SIG-M5 treated with dmso at 0.1 percent for 504 hours (cell line): Measurements from ENCODE around the gene ZNF239.
"Not testable (repeated sequence)": the region's sequence is repeated elsewhere in the genome, so short reads cannot be mapped to it uniquely, and the experiment has no call there.

Experiments used
- DNase-seq: peaks from one replicate; lab custom pipeline; 2025; ENCODE audit not compliant: unreplicated experiment; lab: John Stamatoyannopoulos, UW

The ZNF239 gene

GRCh38 chr10:43574001-43574892 lies at the start of gene ZNF239:
Gene ZNF239, minus strand, starts transcription at chr10:43574616. Its CDS starts 16,537 bp downstream, at chr10:43558079.
- DNase-seq = peak; percentile 19

- no peak for DNase-seq
Observed at GRCh38 chr10:43623351-43623750, 48.9 kb upstream of the ZNF239 start.

- DNase-seq = no peak
Observed at GRCh38 chr10:43622038-43622437, 47.6 kb upstream of the ZNF239 start.

- no peak for DNase-seq
Observed at GRCh38 chr10:43619368-43619767, 45.0 kb upstream of the ZNF239 start.

- DNase-seq = no peak
Observed at GRCh38 chr10:43616697-43617370, 42.4 kb upstream of the ZNF239 start.

DNA sequence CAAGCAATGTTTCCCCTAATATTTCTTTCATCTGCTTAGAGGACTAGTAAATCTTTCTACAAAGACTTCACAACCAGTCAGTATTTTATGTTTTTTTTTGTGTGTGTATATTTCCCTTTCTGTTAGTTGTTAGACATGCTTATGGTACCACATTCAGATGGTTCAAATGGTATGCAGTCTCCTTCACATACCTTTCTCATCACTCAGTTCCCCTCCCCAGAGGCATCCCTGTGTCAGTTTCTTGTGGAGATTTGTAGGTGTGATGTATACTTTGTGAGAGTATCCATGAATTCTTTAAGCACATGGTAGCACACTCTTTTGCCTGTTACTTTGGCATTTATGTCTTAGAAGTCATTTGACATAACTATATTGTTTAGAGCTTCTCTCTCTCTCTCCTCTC lies 36.2 kb upstream of the ZNF239 start:
- DNase-seq = no peak

DNA sequence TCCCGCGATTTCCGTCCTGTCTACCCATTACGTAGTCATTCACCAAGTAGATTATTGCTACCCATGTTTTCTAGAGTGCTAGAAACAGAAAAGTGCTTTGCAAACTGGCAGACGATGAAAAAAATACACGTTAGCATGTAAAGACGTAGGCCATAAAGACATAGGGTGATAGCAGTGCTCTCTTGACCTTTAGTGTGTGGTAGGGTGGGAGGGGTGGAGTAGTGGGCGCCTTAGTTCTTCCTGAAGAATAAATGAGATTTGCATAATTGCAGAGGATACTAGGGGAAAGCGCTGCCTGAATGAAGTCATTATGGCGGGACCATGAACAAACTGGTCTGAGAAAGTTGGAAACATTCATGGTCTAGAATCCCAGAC lies 32.8 kb upstream of the ZNF239 start:
- DNase-seq = no peak

DNA sequence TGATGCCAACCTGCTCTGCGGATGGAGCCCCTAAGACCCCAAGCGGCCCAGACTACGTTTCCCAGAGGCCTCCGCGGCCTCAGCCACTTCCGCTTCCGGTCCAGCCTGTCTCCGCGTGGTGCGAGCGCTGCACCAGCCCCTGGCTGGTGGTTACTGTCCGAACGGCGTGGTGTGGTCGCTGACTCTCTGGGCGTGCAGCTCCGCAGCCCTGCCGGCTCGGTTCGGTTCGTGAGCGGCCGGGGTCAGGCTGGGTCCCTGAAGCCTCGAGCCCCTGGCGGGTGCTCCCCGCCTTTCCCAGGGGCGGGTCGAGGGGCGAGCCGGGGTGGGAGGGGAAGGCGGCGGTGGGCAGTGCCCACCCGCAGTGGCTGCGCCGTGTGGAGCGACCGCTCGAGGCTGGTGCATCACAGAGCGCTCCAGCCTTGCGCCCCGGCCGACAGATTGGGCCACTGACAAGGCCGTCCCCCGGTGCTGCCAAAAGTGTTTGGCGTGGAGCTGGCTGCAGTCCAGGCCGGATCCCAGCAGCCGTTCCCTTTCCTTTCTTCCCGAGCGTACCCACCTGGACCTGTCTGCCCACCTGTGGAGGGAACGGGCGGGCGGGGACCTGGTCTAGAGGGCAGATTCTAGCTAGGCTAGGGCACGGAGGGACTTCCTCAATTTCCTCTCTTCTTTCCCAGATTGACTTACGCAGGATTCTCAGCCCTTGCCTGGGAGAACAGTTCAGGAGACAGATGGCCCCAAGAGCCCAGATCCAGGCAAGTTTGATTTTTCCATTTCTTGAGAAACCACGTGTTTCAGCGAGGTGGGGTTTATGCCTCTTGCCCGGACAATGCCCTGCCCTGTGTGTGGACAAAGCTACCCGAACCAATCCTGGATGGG lies 32.1 kb upstream of the ZNF239 start, which contains the start of gene ZNF485:
Gene ZNF485, plus strand, starts transcription at position 116 of the 876 bp plus-strand sequence. Its CDS starts 613 bp downstream, at position 729.
- DNase-seq = peak; percentile 48

DNA sequence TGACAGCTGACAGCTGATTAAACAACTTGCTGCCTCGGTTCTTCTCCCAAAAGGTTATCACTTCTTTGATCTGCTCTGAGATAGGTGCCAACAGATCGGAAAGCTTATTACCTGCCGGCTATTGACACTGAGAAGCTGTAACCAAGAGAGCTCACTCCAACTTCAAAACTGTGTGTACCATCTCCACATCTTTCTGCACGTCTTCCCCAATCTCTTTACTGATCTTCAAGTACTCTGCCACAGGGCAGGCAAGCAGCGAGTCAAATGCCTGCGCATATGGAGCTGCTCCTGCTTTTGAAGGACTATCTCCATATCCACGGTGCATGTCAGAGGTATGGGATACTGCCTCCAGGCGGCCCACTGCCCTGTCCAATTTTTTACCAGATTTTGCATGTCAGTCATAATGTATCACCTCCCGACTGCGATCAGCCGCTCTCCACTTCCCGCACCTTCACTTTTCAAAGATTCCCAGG lies 31.5 kb upstream of the ZNF239 start:
- DNase-seq = no peak

DNA sequence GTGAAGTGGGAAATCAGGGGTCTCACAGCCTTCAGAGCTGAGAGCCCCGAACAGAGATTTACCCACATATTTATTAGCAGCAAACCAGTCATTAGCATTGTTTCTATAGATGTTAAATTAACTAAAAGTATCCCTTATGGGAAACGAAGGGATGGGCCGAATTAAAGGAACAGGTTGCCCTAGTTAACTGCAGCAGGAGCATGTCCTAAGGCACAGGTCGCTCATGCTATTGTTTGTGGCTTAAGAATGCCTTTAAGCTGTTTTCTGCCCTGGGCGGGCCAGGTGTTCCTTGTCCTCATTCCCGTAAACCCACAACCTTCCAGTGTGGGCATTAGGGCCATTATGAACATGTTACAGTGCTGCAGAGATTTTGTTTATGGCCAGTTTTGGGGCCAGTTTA lies 27.2 kb upstream of the ZNF239 start:
- not testable (repeated sequence) for DNase-seq

DNA sequence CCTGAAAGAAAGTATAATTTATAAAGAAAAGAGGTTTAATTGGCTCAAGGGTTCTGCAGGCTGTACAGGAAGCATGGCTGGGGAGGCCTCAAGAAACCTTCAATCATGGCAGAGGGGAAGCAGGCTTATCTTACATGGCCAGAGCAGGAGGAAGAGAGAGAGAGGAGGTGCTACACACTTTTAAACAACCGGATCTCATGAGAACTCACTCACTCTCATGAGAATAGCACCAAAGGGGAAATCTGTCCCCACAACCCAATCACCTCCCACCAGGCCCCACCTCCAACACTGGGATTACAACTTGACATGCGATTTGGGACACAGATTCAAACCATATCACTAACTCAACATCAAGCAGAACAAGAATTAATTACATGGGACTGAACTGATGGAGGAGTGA lies 24.9 kb upstream of the ZNF239 start:
- no peak for DNase-seq

GRCh38 chr10:43598446-43598845 lies 24.0 kb upstream of the ZNF239 start:
- DNase-seq = no peak

- no peak for DNase-seq
Observed at GRCh38 chr10:43596546-43596945, 22.1 kb upstream of the ZNF239 start.

- no peak for DNase-seq
Observed at GRCh38 chr10:43595739-43596298, 21.4 kb upstream of the ZNF239 start.

- DNase-seq = no peak
Observed at GRCh38 chr10:43594944-43595589, 20.7 kb upstream of the ZNF239 start.

GRCh38 chr10:43591303-43591904 lies 17.0 kb upstream of the ZNF239 start:
- DNase-seq = no peak

- DNase-seq = not testable (repeated sequence)
Observed at GRCh38 chr10:43586730-43587115, 12.3 kb upstream of the ZNF239 start.

DNA sequence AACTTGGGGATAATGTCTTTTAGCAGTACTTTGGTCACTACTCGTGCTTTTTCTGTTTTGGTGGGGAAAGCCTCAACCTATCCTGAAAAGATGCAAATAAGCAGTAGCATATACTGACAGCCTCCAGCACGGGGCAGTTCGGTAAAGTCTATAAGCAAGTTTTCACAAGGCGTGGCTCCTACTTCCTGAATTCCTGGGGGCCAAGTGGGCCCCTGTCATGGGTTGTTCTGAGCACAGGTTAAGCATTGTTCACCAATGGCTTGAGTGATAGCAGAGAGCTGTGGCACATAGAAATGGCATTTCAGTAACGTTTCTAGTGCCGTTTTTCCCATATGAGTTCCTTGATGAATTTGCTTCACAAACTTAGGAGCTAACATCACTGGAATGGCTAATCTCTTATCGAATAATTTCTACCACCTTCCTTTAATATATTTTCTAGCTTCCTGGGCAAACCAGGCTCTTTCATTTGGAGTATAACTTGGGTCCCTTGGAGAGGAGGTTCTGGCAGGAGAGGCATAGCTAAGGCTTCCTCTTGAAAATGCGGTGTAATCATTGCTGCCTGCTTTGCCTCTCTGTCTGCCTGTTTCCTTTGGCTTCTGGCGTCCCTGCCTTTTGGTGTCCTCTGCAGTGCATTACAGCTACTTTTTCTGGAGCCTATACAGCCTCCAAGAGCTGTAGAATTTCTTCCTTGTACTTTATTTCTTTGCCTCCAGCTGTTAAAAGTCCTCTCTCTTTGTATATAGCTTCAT lies 11.7 kb upstream of the ZNF239 start:
- no peak for DNase-seq

GRCh38 chr10:43585046-43585445 lies 10.6 kb upstream of the ZNF239 start:
- no peak for DNase-seq
